ENCODE data around the gene ATXN1. TPM values are rescaled to one million over a fixed set of nuclear protein-coding genes. Genes with fewer than 3 reads are reported as not detected.

The ATXN1 gene
- total RNA-seq, 1 donor from 2014 or later: 33.7 TPM

DNA sequence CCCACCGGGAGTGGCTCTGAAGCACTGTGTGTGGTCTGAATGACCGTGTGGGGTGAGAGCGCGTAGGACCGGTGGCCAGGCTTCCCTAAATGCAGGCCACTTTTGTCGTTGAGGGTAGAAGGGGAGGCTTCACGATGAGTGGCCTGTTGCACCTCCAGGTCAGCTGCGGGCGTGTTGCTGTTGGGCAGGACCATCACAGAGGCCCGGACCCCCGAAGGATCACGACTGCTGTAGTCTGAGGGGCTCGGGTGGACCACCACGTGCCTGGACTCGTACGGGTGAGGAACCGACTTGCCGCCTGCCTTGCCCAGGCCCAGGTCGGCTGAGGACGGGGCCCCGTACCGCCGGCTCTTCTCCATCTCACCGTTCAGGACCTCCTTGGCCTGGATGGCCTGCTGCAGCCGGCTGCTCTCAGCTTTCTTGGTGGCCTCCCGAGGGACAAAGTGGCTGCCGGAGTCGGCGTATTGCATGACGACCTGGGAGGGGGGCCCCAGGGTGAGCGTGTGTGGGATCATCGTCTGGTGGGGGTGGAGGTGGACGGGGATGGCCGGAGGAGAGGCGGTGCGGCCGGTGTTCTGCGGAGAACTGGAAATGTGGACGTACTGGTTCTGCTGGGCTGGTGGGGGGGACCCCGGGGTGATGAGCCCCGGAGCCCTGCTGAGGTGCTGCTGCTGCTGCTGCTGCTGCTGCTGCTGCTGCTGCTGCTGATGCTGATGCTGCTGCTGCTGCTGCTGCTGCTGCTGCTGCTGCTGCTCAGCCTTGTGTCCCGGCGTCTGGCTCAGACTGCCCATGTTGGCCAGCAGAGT, 434.1 kb downstream of the ATXN1 start:
- no peaks in the 10 kb centered on the region for H3K27me3 Mint-ChIP-seq
- H3K4me1 Mint-ChIP-seq (ENCODE audit: unreplicated experiment): peaks cover 21% of the 10 kb centered on the region
- H3K4me3 Mint-ChIP-seq: no peak overlapping the region
- H3K36me3 Mint-ChIP-seq: peaks cover 25% of the 10 kb centered on the region
- no peak overlapping the region for H3K27ac Mint-ChIP-seq
- no peaks in the 10 kb centered on the region for H3K9me3 Mint-ChIP-seq
- TF ChIP-seq, protein P1, sequence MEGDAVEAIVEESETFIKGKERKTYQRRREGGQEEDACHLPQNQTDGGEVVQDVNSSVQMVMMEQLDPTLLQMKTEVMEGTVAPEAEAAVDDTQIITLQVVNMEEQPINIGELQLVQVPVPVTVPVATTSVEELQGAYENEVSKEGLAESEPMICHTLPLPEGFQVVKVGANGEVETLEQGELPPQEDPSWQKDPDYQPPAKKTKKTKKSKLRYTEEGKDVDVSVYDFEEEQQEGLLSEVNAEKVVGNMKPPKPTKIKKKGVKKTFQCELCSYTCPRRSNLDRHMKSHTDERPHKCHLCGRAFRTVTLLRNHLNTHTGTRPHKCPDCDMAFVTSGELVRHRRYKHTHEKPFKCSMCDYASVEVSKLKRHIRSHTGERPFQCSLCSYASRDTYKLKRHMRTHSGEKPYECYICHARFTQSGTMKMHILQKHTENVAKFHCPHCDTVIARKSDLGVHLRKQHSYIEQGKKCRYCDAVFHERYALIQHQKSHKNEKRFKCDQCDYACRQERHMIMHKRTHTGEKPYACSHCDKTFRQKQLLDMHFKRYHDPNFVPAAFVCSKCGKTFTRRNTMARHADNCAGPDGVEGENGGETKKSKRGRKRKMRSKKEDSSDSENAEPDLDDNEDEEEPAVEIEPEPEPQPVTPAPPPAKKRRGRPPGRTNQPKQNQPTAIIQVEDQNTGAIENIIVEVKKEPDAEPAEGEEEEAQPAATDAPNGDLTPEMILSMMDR (conservative IDR thresholded peaks at IDR 0.05): no peak
- DNase-seq (ENCODE audit: extremely low spot score, unreplicated experiment): no peak

DNA sequence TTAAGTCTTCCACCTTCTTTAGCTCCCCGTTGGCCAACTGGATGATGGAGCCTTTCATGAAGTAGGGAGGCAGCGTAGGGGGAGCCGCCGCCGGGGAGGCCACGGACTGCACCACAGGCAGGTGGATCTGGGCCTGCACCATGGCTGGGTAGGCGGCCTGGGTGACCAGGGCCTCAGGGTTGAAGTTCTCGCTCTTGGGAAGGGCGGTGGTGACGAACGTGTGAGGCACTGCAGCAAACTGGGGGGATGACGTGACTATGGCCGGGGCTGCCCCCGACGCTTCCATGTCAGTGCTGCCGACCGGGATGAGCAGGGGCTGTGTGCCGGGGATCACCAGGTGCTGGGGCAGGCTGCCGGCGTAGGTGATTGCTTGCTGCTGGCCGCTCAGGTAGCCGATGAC, 434.7 kb downstream of the ATXN1 start:
- H3K36me3 Mint-ChIP-seq: peaks cover 25% of the 10 kb centered on the region
- TF ChIP-seq, protein P1 (conservative IDR thresholded peaks at IDR 0.05): no peak
- H3K9me3 Mint-ChIP-seq: no peaks in the 10 kb centered on the region
- H3K4me3 Mint-ChIP-seq: no peak overlapping the region
- no peak overlapping the region for H3K27ac Mint-ChIP-seq
- H3K4me1 Mint-ChIP-seq (ENCODE audit: unreplicated experiment): peaks cover 21% of the 10 kb centered on the region
- no peak for DNase-seq (ENCODE audit: extremely low spot score, unreplicated experiment)
- H3K27me3 Mint-ChIP-seq: no peaks in the 10 kb centered on the region

DNA sequence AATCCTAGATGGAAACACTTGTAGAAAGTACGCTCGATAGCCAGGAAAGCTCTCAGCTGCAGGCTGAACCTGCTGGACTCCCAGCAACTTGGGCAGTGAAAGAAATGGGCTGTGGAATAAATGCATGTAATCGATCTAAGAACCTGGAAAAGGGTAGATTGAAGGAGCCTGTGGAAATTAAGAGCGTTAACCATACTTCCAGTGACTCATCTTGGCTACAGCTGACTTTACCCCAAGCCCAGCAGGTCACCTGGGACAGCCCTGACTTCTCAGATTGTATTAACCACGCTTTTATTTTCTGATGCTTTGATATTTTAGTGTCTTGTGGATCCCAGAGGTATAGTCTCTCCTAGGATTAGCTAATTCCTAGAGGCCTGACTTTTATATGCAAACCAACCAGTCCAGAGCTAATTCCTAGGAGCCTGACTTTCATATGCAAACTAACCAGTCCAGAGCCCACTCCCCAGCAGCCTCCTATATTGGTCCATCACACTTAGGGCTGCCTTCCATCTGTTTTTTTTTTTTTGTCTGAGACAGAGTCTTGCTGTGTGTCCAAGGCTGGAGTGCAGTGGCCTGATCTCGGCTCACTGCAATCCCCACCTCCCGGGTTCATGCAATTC, 436.5 kb downstream of the ATXN1 start:
- H3K36me3 Mint-ChIP-seq: peaks cover 25% of the 10 kb centered on the region
- DNase-seq (ENCODE audit: extremely low spot score, unreplicated experiment): no peak
- H3K27ac Mint-ChIP-seq: no peak overlapping the region
- peaks cover 28% of the 10 kb centered on the region for H3K4me1 Mint-ChIP-seq (ENCODE audit: unreplicated experiment)
- TF ChIP-seq, protein P1 (conservative IDR thresholded peaks at IDR 0.05): no peak
- H3K4me3 Mint-ChIP-seq: no peak overlapping the region
- H3K27me3 Mint-ChIP-seq: no peaks in the 10 kb centered on the region
- H3K9me3 Mint-ChIP-seq: no peaks in the 10 kb centered on the region

DNA sequence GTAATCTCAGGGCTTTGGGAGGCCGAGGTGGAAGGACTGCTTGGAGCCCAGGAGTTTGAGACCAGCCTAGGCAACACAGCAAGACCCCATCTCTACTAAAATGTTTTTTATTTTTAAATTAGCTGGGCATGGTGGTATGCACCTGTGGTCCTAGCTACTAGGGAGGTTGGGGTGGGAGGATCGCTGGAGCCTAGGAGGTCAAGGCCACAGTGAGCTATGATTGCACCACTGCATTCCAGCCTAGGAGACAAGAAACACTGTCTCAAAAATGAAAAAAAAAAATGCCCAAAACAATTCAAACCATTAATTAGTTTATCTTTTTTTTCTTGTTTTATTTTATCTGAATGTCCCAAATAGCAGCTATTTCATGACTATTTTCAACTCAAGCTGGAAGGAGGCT, 437.1 kb downstream of the ATXN1 start:
- TF ChIP-seq, protein P1 (conservative IDR thresholded peaks at IDR 0.05): no peak
- no peaks in the 10 kb centered on the region for H3K27me3 Mint-ChIP-seq
- H3K9me3 Mint-ChIP-seq: no peaks in the 10 kb centered on the region
- peaks cover 21% of the 10 kb centered on the region for H3K36me3 Mint-ChIP-seq
- DNase-seq (ENCODE audit: extremely low spot score, unreplicated experiment): no peak
- peaks cover 27% of the 10 kb centered on the region for H3K4me1 Mint-ChIP-seq (ENCODE audit: unreplicated experiment)
- no peak overlapping the region for H3K4me3 Mint-ChIP-seq
- no peak overlapping the region for H3K27ac Mint-ChIP-seq

DNA sequence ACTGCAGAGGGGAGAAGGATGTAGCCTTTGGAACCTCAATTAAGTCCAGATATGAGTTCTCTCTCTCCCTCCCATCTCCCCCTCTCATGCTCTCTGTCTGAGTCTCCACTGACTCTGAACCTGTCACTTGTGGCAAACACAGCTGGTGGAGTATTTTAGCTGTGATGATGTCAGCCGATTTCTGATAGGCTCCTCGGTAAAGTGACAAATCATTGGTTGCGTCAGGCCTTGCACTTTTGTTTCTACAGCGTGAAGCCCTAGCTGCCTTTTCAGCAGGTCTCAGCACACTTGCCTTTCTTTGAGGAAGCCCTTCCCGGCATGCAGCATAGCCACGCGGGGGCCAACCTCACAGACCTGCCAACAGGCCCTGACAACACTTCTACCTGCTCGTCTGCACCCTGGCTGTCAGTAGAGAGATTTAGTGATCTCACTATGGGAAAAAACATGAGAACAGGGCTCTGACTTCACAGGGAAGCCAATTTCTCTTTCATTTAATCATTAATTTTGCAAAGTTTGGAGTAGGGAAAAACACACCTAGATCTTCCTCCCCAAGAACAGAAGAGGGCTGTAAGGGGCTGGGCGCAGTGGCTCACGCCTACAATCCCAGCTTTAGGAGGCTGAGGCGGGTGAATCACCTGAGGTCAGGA, 438.5 kb downstream of the ATXN1 start:
- DNase-seq (ENCODE audit: extremely low spot score, unreplicated experiment): no peak
- Mint-ChIP-seq H3K4me1 (ENCODE audit: unreplicated experiment) (peaks cover 28% of the 10 kb centered on the region), H3K4me3 (peak overlapping the region; percentile 42), H3K9me3 (no peaks in the 10 kb centered on the region), H3K27me3 (no peaks in the 10 kb centered on the region), H3K36me3 (peaks cover 16% of the 10 kb centered on the region), H3K27ac (peak overlapping the region; percentile 85)
- TF ChIP-seq, protein P1 (conservative IDR thresholded peaks at IDR 0.05): no peak
